Measurements from ENCODE around the gene GCH1. TPM values are rescaled to one million over a fixed set of nuclear protein-coding genes. Genes with fewer than 3 reads are reported as not detected.
A peak's percentile ranks its signal among the peaks of the same experiment; 100 is the strongest.

Gene GCH1
- total RNA-seq, 1 experiment from 2014 or later = 16.7 TPM

DNA sequence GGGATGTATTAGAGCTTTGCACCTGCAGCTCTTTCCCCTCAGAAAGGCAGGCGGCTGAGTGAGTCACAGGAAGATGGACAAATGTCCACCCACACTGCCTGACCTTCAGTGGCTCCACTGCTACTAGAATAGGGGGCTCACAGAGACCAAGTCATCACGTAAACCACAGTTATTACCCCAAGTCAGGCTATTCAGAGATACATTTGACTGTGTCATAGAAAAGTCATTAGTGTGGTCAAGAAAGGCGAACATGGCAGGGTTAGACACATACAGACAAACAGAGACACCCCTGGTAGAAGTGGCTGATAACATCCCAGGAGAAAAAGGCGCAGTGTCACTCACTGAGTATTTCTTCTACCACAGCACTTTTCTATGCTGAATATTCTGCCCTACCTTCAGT, 36.0 kb downstream of the GCH1 start:
- H3K9me3 ChIP-seq (ENCODE audit: control insufficient read depth in 1 of 2, insufficient read depth in 1 of 2, low read depth in 1 of 2, low read length in 2 of 2) = no peaks in the 10 kb centered on the region
- no peak for TF ChIP-seq EZH2phosphoT487 (IDR thresholded peaks at IDR 0.05; ENCODE audit: borderline replicate concordance)
- TF ChIP-seq EZH2 (IDR thresholded peaks at IDR 0.05) = no peak
- no peaks in the 10 kb centered on the region for H4K20me1 ChIP-seq (ENCODE audit: insufficient read depth)
- H3K36me3 ChIP-seq (ENCODE audit: control insufficient read depth in 1 of 2, insufficient read depth in 2 of 2, low read length in 2 of 2) = no peaks in the 10 kb centered on the region
- POLR2A ChIA-PET = no interaction called here
- H3K79me2 ChIP-seq (ENCODE audit: insufficient read depth, low read length) = no peaks in the 10 kb centered on the region
- no peak overlapping the region for H2AFZ ChIP-seq (ENCODE audit: low read depth, low read length, poor library complexity, severe bottlenecking)
- H3K9me2 ChIP-seq (ENCODE audit: insufficient read depth) = no peaks in the 10 kb centered on the region
- no peak overlapping the region for H3K27ac ChIP-seq (ENCODE audit: low read depth, low read length)
- no TSS peak for BruUV-seq (replicated peaks)
- peaks cover 11 to 22% of the 10 kb centered on the region in 2 experiments for H3K4me1 ChIP-seq (ENCODE audit: control insufficient read depth in 1 of 2, insufficient read depth in 2 of 2, low read length in 2 of 2)
- intact Hi-C loops (cut with micrococcal nuclease) = no loop called here
- ATAC-seq (peak; percentile 44), DNase-seq (ENCODE audit: low read depth, low spot score) (no peak)
- H3K4me3 ChIP-seq (replicated peaks in 1 of 2; ENCODE audit: low read depth in 1 of 2, low read length in 2 of 2) = no peak overlapping the region
- no peak overlapping the region for H3K9ac ChIP-seq (ENCODE audit: low read length)
- RAD21 ChIA-PET (ENCODE audit: low non-redundant PET in 1 of 2, low total read pairs in 2 of 2, uncharacterized antibody in 2 of 2, unreplicated experiment in 2 of 2) = no interaction called here
- H3K4me2 ChIP-seq (ENCODE audit: low read length) = no peak overlapping the region
- no peaks in the 10 kb centered on the region for H3K27me3 ChIP-seq (ENCODE audit: insufficient read depth, low read length)
- CTCF ChIA-PET = no interaction called here

DNA sequence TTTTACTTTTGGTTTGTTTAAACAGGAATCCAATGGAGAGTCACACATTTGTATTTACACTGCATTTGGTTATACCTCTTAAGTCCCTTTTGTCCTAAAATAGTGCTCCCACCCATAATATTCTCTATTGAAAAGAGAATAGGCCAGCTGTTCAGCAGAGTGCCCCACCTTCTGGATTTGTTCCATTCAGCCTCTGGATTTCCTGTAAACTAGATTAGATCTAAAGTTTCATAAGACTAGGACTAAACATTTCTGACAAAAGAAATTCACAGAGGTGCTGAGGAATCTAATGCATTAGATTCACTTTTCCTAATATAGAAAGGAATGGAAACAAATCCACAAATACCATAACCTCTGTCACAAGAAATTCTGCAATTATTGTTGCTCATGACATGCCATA, 38.1 kb downstream of the GCH1 start:
- ChIA-PET RAD21 (ENCODE audit: low non-redundant PET in 1 of 2, low total read pairs in 2 of 2, uncharacterized antibody in 2 of 2, unreplicated experiment in 2 of 2) (no interaction called here), CTCF (no interaction called here), POLR2A (no interaction called here)
- H2AFZ ChIP-seq (ENCODE audit: low read depth, low read length, poor library complexity, severe bottlenecking) = no peak overlapping the region
- H3K36me3 ChIP-seq (ENCODE audit: control insufficient read depth in 1 of 2, insufficient read depth in 2 of 2, low read length in 2 of 2) = no peaks in the 10 kb centered on the region
- no TSS peak for BruUV-seq (replicated peaks)
- no peaks in the 10 kb centered on the region for H3K27me3 ChIP-seq (ENCODE audit: insufficient read depth, low read length)
- H3K4me2 ChIP-seq (ENCODE audit: low read length) = no peak overlapping the region
- H3K4me3 ChIP-seq (replicated peaks in 1 of 2; ENCODE audit: low read depth in 1 of 2, low read length in 2 of 2) = no peak overlapping the region
- H3K9me2 ChIP-seq (ENCODE audit: insufficient read depth) = no peaks in the 10 kb centered on the region
- no peaks in the 10 kb centered on the region for H3K79me2 ChIP-seq (ENCODE audit: insufficient read depth, low read length)
- TF ChIP-seq JUND (IDR thresholded peaks at IDR 0.05) (no peak), SP1 (IDR thresholded peaks at IDR 0.05; ENCODE audit: low read depth) (no peak), SIN3A (IDR thresholded peaks at IDR 0.05; ENCODE audit: low read depth) (no peak), CEBPB (IDR thresholded peaks at IDR 0.05; ENCODE audit: low read depth) (no peak), EGR1 (IDR thresholded peaks at IDR 0.05; ENCODE audit: low read depth) (no peak), YY1 (IDR thresholded peaks at IDR 0.05; ENCODE audit: extremely low read depth, insufficient replicate concordance, low read depth, low read length) (no peak), SRF (IDR thresholded peaks at IDR 0.05; ENCODE audit: low read depth) (no peak), RAD21 (IDR thresholded peaks at IDR 0.05; ENCODE audit: low read depth) (no peak), EZH2 (IDR thresholded peaks at IDR 0.05) (no peak), FOSL1 (IDR thresholded peaks at IDR 0.05; ENCODE audit: low read depth) (no peak)
- TF ChIP-seq, protein P1, sequence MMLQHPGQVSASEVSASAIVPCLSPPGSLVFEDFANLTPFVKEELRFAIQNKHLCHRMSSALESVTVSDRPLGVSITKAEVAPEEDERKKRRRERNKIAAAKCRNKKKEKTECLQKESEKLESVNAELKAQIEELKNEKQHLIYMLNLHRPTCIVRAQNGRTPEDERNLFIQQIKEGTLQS (IDR thresholded peaks at IDR 0.05) = no peak
- TF ChIP-seq, protein P2, sequence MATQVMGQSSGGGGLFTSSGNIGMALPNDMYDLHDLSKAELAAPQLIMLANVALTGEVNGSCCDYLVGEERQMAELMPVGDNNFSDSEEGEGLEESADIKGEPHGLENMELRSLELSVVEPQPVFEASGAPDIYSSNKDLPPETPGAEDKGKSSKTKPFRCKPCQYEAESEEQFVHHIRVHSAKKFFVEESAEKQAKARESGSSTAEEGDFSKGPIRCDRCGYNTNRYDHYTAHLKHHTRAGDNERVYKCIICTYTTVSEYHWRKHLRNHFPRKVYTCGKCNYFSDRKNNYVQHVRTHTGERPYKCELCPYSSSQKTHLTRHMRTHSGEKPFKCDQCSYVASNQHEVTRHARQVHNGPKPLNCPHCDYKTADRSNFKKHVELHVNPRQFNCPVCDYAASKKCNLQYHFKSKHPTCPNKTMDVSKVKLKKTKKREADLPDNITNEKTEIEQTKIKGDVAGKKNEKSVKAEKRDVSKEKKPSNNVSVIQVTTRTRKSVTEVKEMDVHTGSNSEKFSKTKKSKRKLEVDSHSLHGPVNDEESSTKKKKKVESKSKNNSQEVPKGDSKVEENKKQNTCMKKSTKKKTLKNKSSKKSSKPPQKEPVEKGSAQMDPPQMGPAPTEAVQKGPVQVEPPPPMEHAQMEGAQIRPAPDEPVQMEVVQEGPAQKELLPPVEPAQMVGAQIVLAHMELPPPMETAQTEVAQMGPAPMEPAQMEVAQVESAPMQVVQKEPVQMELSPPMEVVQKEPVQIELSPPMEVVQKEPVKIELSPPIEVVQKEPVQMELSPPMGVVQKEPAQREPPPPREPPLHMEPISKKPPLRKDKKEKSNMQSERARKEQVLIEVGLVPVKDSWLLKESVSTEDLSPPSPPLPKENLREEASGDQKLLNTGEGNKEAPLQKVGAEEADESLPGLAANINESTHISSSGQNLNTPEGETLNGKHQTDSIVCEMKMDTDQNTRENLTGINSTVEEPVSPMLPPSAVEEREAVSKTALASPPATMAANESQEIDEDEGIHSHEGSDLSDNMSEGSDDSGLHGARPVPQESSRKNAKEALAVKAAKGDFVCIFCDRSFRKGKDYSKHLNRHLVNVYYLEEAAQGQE (IDR thresholded peaks at IDR 0.05; ENCODE audit: low read depth) = no peak
- TF ChIP-seq, protein P3, sequence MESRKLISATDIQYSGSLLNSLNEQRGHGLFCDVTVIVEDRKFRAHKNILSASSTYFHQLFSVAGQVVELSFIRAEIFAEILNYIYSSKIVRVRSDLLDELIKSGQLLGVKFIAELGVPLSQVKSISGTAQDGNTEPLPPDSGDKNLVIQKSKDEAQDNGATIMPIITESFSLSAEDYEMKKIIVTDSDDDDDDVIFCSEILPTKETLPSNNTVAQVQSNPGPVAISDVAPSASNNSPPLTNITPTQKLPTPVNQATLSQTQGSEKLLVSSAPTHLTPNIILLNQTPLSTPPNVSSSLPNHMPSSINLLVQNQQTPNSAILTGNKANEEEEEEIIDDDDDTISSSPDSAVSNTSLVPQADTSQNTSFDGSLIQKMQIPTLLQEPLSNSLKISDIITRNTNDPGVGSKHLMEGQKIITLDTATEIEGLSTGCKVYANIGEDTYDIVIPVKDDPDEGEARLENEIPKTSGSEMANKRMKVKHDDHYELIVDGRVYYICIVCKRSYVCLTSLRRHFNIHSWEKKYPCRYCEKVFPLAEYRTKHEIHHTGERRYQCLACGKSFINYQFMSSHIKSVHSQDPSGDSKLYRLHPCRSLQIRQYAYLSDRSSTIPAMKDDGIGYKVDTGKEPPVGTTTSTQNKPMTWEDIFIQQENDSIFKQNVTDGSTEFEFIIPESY (IDR thresholded peaks at IDR 0.05; ENCODE audit: extremely low read depth, insufficient replicate concordance, low read length) = no peak
- TF ChIP-seq, protein P4, sequence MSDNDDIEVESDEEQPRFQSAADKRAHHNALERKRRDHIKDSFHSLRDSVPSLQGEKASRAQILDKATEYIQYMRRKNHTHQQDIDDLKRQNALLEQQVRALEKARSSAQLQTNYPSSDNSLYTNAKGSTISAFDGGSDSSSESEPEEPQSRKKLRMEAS (IDR thresholded peaks at IDR 0.05) = no peak
- H3K9me3 ChIP-seq (ENCODE audit: control insufficient read depth in 1 of 2, insufficient read depth in 1 of 2, low read depth in 1 of 2, low read length in 2 of 2) = no peaks in the 10 kb centered on the region
- intact Hi-C loops (cut with micrococcal nuclease) = no loop called here
- H4K20me1 ChIP-seq (ENCODE audit: insufficient read depth) = no peaks in the 10 kb centered on the region
- ATAC-seq = no peak
- H3K9ac ChIP-seq (ENCODE audit: low read length) = no peak overlapping the region
- no peak for DNase-seq (ENCODE audit: low read depth, low spot score)
- H3K27ac ChIP-seq (ENCODE audit: low read depth, low read length) = no peak overlapping the region
- H3K4me1 ChIP-seq (ENCODE audit: control insufficient read depth in 1 of 2, insufficient read depth in 2 of 2, low read length in 2 of 2) = peaks cover 5 to 11% of the 10 kb centered on the region in 2 experiments
